ENCODE data around the gene DTD1. TPM values are rescaled to one million over a fixed set of nuclear protein-coding genes. Genes with fewer than 3 reads are reported as not detected.

DTD1 gene
- polyA plus RNA-seq, 3 donors = 30.9 to 37.5 (median 32.8) TPM

DNA sequence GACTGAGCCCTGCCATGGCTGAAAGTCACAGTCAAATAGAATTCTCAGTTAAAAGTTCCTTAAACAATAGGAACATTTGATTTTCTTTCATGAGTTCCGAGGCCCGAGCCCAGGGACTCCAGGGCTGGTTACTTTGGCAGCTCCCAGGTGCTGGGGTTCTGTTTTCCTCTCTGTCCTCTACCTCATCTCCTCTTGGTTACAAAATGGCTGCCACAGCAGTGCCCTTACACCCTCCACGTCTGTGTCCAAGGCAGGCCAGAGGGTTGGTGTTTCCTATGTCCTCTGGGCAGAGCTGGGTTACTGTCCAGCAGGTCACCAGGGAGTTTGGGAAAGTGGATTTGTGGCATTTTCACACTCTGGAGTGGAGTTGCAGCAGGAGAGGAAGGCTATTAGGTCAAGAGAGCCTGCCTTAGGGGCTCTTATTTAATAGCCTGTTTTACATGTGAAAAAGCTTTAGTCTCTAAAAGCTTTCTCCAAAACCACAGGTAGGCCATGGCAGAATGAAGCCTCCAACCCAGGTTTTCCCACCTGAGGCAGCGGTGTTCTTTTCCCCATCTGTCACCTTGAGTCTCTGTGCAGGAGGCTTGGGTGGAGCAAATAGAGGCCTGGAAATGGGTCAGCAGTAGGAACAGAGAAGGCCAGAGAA lies 111.0 kb downstream of the DTD1 start:
- DNase-seq (ENCODE audit: low read depth in 3 of 3, low spot score in 2 of 3) = no peak

DNA sequence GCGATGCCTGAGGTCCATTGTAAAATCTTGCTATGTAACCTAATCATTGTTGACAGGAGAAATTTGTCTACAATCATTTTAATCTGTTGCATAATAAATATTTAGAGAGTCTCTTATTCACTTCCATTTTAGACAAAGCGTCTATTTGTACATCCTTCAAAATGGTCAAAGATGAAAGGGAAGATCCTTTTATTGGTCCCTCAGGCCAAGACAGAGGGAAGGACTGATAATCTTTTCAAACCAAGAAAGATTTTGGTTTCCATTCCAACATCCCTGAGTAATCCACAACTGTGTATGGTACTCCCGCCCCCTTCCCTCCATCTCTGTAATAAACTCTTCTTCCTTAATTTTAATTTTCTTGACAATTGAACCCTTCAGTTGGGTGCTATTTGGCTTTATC lies 114.1 kb downstream of the DTD1 start:
- no peak for DNase-seq (ENCODE audit: low read depth in 3 of 3, low spot score in 2 of 3)

DNA sequence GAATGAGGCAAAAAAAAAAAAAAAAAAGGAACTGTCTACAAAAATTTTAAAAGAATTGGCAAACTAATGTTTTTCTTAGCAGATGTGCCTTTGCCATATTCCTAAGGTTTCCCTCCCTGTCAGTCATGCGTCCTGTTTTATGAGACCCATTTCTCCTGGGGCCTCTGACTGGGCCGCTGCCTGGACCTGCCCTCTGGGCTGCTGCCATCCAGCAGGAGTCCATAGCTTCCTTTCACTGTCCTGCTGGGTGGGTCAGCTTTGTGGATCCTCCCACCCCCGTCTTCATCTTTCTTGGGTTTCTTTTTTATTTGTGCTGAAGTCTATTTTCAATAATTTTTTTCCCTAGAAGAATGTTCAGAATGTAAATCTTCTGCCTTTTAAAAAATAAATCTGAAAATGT lies 114.9 kb downstream of the DTD1 start:
- DNase-seq (ENCODE audit: low read depth in 3 of 3, low spot score in 2 of 3) = no peak

DNA sequence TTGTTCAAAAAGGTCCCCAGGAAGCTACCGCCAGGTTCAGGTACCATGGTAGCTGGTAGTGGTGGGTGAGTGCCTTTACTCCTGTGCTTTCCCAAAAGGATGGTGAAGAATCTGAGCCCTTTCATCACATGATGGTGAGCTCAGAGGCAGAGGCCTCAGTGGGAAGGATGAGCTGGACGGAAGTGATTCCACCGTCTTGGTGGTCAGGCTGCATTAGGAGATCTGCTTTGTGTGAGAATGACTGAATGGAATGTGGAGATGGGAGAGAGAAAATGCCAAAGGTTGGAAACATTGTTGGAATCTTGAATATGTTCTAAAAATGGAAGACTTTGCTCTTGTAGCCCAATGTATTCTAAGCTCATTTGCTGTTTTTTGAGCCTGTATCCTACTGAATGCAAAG lies 117.6 kb downstream of the DTD1 start:
- no peak for DNase-seq (ENCODE audit: low read depth in 3 of 3, low spot score in 2 of 3)

DNA sequence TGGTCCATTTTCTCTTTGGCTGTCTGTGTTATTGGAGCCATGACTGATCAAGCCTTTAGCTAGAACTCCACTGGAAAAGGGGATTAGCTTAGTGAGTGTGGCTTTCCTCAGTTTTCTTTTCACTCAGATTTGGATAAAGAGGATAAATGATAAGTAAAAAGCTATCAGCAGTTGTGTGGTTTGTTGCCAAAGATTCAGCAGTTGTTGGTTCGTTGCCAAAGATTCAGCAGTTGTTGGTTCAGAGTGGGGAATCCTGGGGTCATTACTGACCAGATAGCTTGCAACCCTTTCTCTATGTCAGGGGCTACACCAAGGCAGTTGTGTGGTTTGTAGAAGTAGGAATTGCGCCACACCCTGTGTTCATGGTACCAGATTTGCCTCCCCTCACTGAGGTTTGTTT lies 118.1 kb downstream of the DTD1 start:
- no peak for DNase-seq (ENCODE audit: low read depth in 3 of 3, low spot score in 2 of 3)

DNA sequence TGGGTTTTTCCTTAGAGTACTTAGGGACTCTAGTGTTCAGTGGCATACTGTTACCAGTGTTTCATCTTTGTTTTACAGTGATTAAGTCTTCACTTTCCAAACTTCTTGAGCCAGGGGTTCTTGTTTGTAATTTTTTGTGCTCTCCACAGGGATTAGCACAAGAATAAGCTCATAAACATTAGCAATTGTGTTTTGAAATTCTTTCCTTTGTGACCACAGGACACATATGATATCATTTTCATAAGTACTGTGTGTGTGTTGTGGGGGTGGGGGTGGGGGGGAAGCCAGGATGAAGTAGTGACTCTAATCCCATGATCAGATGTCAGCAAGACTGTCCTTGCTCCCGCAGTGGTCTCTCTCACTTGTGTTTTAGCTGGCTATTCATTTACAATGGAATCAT lies 124.3 kb downstream of the DTD1 start:
- DNase-seq (ENCODE audit: low read depth in 3 of 3, low spot score in 2 of 3) = no peak

DNA sequence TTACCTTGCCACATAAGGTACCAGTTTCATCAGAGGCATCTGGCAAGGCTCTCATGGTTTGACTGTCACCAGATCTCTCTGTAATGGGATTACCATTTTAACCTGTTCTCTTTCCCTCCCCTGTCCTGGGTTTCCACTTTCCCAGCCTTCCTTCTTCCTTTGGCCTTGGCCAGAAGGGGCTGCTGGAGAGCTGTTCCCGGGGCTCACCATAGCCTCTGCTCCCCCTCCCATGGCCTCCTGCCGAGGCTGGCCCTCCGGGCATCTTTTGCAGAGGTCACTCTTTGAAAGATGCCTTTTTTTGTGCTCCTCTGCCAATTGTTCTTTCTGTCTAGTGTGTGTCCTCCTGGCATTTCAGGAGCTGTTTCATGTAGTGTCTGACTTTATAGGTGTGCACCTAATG lies 125.0 kb downstream of the DTD1 start:
- DNase-seq (ENCODE audit: low read depth in 3 of 3, low spot score in 2 of 3) = no peak

DNA sequence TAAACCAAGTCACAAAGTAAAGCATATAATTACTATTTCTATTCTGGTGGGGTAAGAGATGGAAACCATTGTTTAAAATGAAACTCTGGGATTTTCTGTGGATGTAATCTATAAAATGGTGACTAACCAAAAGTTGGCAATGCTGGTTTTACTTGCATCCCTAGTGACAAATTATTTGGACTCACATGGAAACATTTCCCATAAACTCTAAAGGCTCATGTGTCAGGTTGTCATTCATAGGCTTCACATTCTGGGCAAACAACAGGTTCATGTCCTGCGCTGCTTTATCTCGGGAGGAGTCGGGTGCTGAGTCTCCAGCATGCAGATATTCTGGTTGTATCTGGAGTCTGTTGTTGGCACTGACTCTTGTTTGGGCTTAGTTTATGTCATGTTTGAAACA lies 127.7 kb downstream of the DTD1 start:
- DNase-seq (ENCODE audit: low read depth in 3 of 3, low spot score in 2 of 3) = no peak

DNA sequence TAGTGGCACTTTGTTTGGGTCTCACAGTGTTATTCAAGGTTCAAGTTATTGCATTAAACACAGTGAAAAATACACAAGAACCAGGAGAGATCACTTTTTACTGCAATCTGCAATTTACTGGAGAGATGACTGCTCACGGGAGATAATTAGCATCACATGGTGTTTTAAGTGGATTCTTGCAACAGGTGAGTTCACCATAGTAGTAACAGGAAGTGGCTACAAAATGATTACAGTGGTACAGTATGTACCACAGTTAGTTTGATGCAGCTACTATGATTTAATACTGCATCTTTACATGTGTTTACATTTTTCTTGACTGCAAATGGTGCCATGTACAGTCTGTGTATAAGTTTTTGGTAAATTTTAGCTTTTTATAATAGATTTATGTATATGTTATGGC lies 129.2 kb downstream of the DTD1 start:
- DNase-seq (ENCODE audit: low read depth in 3 of 3, low spot score in 2 of 3) = no peak

DNA sequence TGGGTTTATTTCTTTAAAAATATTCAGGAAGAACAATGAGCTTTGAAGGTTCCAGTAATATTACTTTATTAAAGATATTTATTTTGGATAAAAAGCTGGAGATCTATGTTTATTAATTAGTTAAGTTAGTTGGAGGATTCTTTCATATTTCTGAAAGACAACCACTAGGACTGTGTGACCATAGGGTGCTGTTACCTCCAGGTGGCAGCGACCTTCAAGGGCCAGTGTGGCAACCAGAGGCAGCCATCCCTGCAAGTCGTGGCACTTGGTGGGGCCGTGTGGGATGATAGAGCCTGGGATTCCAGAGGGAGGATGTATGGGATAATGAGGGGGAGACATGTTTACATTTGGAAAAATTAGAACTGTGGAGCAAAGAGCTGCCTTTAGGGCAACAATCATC lies 130.3 kb downstream of the DTD1 start:
- no peak for DNase-seq (ENCODE audit: low read depth in 3 of 3, low spot score in 2 of 3)

DNA sequence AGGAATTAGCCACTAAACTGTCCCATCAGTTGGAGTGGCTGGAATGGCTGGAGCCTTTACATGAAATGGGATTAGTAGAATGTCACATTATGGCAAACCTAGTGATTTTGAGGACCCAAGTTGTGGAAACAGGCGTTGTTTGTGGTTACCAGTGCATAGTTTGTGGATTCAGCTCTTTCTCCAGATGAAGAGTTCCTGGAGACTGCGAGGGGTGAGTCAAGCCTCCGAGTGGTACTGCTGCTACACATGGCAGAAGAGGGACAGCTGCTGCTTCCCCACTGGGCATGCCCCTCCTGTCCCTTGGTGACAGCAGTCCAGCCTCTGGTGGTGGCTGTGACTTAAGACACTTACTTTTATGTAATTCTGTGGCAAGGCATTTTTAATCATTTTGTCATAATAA lies 131.6 kb downstream of the DTD1 start:
- DNase-seq (ENCODE audit: low read depth in 3 of 3, low spot score in 2 of 3) = no peak

DNA sequence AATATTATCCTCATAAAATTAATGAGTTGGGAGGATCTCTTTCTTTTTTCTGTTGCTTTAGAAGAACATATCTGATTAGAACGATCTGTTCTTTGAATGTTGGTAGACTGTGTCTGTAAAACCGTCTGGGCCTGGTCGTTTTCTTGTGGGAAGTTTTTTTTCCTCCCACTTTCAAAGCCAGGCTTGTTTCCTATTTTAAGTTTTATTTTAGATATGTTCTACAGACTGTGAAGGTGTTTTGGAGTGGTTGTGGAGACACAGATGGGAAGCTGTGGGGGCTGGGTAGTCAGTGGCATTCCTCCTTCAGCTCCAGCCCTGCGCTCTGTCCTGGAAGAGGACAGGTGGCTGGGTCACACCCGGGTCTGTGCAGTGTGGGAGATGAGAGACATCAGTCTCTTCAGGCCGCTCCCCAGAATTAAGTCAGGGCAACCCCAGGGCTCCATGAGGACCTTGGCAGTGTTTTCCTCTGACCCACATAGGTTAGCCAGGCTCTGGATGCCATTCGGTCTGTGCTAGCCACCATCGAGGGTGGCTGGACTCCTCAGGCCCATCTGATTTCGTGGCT lies 133.8 kb downstream of the DTD1 start:
- no peak for DNase-seq (ENCODE audit: low read depth in 3 of 3, low spot score in 2 of 3)

DNA sequence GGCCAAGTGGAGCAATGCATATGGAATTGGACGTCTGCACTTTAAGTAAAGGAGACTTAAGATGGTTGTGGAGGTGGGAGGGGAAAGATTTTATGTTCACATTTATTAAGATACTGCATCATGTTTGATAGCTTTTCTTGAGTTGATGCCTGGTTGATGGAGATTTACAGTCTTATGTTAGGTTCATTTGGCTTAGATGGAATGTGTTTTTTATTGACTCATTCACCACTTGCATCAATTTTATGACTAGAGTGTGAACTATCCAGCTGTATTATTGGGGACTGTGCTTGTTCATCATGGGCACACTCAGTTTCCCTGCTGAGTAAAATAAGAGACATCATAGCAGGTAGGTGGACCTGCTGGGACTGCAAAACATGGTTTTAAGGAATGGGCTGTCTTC lies 134.5 kb downstream of the DTD1 start:
- DNase-seq (ENCODE audit: low read depth in 3 of 3, low spot score in 2 of 3) = no peak

DNA sequence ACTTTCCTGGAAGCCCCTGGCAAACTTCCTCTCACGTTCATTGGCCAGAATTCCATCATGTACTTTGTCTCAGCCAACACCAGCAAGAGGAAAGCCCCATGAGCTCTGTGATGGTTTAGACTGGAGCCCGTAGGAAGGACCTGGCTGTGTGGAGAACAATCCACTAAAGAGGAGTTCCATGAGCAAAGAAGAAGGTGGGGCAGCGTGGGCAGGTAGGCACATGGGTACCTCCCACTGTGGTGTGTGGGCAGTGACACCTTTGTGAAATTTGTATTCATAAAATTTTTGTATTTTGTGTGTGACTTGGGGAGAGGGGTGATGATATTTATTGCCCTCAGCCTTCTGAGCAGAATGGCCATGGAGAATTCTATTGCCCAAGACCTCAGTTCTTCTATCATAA lies 136.2 kb downstream of the DTD1 start:
- DNase-seq (ENCODE audit: low read depth in 3 of 3, low spot score in 2 of 3) = no peak

DNA sequence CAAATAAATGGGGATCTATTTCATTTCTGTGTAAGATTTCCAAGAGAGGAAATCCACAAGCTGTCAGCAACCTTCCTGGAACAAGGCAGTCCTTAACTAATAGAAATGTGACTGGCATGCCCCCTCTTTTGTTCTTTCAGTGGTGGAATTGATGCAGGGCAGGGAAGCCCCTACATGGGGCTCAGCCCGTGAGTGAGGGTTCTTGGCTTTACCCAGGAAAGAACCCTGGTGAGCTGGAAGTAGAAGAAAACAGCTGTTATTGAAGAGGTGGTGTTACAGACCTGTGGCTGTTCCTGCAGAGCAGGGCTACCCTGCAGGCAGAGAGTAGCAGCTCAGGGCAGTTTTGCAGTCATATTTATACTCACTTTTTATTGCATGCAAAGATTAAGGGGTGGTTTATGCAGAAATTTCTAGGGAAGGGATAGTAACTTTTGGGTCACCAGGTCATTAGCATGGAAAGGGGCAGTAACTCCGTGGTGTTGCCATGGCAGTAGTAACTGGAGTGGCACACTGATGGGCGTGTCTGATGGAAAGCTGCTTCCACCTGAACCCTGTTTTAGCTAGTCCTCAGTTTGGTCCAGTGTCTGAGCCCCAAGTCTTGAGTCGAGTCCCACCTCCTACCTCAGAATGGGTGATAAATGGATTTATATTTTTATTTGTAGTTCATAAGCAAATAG lies 137.1 kb downstream of the DTD1 start:
- no peak for DNase-seq (ENCODE audit: low read depth in 3 of 3, low spot score in 2 of 3)

DNA sequence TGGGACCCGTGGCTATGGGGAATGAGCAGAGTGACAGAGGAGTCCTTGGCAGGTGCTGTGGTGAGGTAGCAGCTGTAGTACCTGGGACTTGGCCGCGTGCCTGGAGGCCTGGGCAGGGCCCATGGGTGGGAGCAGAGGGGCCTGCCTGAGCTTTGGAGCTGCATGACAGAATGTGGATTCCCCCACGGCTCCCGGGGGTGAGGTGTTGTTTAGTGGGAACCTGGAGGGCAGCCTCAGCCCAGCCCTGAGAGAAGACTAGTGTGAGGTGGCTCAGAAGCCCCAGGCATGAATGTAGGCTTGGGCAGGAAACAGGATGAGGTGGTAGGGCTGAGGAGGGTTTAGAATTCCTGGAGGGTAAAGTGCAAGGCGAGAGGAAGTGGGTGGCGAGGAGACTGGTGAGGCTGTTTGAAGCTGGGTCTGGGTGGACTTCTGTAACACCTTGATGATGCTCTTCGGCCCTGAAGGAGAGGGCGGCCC lies 139.2 kb downstream of the DTD1 start:
- no peak for DNase-seq (ENCODE audit: low read depth in 3 of 3, low spot score in 2 of 3)

DNA sequence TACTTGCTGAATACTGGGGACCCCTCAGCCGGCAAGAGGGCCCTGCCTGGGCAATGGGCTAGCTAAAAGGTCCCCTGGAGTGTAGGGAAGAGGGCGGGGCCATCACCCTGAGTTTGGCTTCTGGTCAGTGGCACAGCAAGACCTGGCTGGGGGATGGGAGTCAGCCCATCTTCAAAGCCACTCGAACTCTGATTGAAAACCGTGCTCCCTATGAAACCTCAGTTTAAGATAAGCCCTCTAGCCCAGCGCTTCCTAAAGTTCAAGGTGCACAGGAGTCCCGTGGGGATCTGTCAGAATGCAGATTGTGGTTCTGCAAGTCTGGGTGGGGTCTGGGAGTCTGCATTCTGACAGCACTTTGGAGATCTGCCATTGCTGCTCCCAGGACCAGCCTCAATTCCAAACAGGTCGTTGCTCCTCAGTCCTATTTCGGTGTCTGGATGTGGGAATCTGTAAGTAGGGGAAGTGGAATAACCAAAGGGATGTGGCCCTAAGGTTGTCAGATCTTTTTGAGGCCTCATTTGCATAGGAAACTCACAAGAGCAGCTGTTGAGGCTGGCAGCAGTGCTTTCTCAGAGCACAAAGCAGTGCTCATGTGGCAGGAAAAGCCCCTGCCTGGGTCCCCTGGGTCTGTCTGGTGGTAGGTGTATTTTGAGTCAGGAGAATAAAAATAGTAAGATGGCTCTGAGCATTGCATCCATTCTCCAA lies 140.5 kb downstream of the DTD1 start:
- no peak for DNase-seq (ENCODE audit: low read depth in 3 of 3, low spot score in 2 of 3)

DNA sequence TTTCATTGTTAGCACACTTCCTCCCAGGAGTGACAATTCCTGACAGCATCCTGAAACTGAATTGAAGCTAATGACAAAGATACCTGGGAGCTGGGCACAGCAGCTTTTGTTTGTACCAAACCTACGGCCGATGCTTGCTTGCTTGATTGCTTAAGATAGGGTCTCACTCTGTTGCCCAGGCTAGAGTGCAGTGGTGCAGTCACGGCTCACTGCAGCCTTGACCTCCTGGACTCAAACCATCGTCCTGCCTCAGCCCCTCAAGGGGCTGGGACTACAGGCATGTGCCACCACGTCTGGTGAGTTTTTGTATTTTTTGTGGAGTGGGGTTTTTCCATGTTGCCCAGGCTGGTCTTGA lies 141.0 kb downstream of the DTD1 start:
- DNase-seq (ENCODE audit: low read depth in 3 of 3, low spot score in 2 of 3) = no peak

DNA sequence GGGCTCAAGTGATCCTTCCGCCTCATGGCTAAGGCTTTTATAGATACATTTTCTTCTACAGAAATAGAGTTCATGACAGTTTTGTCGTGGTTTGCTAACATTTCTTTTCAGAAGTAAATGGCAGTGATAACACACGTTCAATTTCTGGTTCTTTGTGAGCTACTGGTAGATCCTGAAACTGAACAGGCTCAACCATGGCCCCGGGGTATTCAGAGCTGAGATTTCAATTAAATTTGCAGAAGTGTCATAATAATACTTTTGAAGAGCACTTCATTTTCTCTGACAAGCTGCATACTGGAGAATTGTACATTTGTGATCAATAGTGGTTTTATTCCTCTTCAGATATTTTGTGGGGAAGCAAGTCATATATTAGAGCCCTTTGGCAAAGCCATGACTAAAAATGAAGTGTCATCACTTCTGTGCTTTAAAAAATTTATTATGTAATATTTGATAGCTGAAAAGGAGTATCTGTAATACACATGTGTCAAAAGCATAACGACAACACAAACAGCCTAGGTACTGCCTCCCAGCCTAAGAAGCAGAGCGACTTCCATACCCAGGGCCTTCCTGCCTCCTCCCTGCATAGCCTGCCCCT lies 141.5 kb downstream of the DTD1 start:
- DNase-seq (ENCODE audit: low read depth in 3 of 3, low spot score in 2 of 3) = no peak

DNA sequence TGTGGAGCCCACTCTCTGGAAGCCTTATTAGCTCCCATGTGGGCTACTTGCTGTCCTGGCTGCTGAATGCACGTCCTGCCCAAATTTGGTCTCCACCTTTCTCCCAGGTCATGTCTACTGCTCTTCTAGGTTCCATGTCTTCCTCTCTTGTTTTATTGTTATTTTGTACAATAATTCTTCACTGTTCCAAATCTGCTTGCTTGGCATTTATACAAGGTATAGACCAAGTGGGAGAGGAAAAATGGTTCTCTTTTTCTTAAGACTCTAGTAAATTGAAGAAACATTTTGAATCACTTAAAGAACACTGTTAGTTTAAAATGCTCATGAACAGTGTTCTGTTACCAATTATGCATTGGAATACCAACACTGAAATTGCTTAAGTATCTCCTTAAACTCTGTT lies 144.1 kb downstream of the DTD1 start:
- no peak for DNase-seq (ENCODE audit: low read depth in 3 of 3, low spot score in 2 of 3)

DNA sequence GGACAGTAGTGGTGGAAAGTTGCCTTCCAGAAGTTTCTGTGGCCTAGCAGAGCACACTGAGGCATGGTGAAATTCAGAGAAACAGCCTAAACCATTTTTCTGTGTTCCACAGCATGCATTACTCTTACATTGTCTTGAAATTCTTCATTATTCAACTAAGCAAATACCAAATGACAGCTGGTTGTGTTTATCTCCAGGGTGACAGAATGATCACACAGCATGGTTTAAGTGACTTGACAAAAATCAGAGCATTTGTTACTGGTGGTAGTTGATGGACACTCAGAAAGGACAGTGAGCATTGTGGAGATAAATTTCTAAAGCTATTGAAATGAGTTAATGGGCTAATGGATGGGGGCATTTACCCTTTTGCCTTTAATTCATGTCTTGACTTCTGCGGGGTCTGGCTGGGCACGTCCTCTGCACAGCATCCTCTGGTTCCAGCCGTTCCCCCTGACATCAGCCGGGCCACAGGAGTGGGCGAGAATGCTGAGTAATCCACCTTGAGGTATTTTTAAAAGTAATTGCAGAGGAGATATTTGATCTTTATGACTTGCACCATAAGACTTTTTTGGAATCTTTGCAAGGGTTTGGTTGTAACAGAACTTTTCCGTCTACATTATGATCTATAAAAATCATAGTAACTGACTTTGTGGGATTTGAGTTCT lies 146.8 kb downstream of the DTD1 start:
- DNase-seq (ENCODE audit: low read depth in 3 of 3, low spot score in 2 of 3) = no peak
